CD4-positive, alpha-beta T cell treated with Interleukin-12 subunit alpha and Interleukin-12 subunit beta, for 1 hour (primary cell): Measurements from ENCODE around the gene NOC4L.
"Not testable (repeated sequence)": the region's sequence is repeated elsewhere in the genome, so short reads cannot be mapped to it uniquely, and the experiment has no call there.

Experiments
- DNase-seq: peaks from one replicate; pipeline ENCODE4 v3.0.0-alpha.2; 2020

Gene NOC4L

GRCh38 chr12:132144810-132145168 lies 532 bp downstream of the NOC4L start:
- no peak for DNase-seq

- DNase-seq = no peak
Measured at GRCh38 chr12:132145334-132145733, 1.1 kb downstream of the NOC4L start.

DNA sequence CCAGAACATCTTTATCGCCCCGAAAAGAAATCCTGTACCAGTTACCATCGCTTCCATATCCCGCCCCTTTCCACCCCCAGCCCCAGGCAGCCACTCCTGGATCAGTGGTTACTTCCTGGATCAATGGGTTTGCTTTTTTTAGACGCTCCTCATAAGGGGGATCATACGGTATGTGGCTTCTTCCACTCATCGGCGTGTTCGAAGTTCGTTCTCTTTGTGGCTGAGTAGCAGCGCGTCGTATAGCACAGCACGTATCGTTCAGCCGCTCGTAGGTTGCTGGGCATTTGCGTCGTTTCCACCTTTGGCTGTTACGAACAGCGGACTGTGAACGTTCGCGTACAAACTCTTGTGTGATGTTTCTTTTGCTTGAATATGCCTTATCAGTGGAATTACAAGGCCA lies 1.8 kb downstream of the NOC4L start:
- no peak for DNase-seq

- DNase-seq = no peak
Measured at GRCh38 chr12:132146772-132147422, 2.6 kb downstream of the NOC4L start.

DNA sequence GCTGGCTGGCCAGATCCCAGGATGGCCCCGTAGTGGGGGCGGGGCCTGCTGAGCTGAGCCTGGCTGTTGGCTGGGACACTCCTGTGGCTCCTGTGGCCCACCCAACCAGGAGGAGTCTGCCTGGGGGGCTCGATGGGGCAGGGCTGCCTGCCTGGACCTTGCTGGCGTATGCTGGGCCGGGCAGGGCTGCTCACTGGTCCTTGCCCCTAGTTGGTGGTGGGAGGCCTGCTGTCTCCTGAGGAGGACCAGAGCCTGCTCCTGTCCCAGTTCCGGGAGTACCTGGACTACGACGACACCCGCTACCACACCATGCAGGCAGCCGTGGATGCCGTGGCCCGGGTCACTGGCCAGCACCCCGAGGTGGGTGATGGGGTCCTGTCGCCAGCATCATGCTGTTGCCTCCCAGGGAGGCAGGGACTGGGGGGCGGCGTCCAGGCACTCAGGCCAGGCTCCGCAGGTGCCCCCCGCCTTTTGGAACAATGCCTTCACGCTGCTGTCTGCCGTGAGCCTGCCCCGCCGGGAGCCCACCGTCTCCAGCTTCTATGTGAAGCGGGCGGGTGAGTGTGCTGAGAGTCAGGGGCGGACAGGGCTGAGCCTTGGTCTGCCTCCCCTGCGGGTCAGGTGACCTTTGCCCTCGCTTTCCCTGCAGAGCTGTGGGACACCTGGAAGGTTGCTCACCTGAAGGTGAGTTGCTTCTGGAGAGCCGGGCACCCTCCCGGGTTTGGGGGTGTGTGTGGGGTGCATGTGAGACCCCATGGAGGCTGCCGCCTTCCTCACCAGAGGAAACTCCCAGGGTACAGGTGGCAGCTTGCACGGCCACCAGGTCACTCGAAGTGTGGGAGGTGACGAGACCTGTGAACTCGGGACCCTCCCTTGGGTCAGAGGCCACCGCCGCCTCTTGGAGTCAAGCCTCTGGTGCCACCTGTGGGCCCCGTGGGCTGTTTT lies 3.4 kb downstream of the NOC4L start:
- no peak for DNase-seq

GRCh38 chr12:132148368-132149045 lies 4.2 kb downstream of the NOC4L start:
- DNase-seq = no peak

GRCh38 chr12:132149526-132149925 lies 5.3 kb downstream of the NOC4L start:
- DNase-seq = not testable (repeated sequence)

DNA sequence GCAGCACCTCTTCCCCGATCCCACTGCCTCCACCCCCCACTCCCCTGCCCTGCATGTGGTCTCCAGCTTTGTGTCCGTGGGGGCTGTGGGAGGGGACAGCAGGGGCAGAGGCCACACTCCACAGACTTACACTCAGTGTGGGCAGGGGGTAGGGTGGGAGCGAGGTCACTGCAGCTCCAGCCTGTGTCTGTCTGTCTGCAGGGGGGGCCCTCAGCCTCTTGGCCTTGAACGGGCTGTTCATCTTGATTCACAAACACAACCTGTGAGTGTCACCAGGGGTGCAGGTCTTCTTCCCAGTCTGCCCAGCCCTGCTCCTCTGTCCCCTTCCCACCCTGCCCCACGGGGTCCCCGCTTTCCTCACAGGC lies 6.5 kb downstream of the NOC4L start:
- DNase-seq = no peak

- DNase-seq = no peak
Measured at GRCh38 chr12:132151145-132151765, 7.0 kb downstream of the NOC4L start.

- DNase-seq = no peak
Measured at GRCh38 chr12:132151766-132152410, 7.6 kb downstream of the NOC4L start.

GRCh38 chr12:132152411-132152821 lies 8.2 kb downstream of the NOC4L start:
- DNase-seq = no peak

DNA sequence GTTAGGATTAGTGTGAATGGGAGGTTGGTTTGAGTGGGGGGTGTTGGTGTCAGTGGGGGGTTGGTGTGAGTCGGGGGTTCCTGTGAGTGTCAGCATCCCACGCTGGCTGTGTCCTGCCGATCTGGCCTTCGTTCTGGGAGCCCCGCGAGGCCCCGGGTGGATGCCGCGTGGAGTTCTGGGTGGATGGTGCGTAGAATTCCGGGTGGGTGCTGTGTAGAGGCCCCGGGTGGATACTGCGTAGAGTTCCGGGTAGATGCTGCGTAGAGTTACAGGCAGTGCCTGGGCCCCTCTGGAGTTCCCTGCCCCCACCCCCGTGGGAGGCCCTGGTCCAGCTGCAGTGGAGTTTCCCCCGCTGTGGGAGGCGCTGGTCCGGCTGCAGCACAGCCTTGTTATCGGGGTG lies 8.7 kb downstream of the NOC4L start:
- DNase-seq = no peak

DNA sequence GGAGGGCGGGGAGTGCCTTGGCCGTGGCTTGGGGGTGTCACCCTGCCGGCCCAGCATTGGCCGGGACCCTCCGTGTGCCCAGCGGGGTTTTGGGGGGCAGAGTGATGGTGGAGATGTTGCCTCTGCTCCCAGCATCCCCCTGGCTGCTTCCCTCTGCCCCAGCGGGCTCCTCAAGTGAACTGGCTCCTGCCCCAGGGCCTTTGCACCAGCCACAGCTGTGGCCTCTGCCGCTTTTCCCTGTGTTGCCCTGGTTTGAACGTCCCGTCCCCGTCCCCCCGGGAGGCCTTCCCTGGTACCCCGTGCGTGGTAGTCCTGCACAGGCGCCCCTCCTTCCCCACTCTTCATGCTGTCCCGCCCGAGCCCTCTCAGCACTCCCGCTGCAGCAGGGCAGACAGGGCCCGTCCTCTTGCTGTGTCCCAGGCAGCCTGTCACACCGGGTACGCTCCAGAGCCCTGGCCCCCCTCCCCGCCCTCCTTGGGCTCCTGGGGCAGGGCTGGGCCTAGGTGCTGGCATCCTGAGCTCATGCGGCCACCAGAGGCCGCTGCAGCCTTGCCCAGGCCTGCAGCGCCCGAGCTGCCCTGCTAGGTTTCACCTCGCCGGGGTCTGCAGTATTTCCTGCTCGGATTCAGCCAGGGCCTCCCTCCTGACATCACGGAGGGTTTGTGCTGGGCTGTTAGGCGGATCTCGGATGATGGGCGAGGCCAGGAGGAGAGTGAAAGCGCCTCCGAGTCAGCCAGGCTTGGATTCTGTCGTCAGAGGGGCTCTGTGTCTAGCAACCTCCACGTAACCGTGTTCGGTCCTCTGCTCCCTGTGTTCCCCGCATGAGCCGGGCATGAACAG lies 9.5 kb downstream of the NOC4L start:
- peak; percentile 76 for DNase-seq

GRCh38 chr12:132154341-132154761 lies 10.1 kb downstream of the NOC4L start:
- DNase-seq = no peak

GRCh38 chr12:132154941-132155770 lies 10.9 kb downstream of the NOC4L start:
- DNase-seq = no peak

GRCh38 chr12:132155771-132156572 lies 11.7 kb downstream of the NOC4L start:
- no peak for DNase-seq

- no peak for DNase-seq
Measured at GRCh38 chr12:132156573-132157325, 12.5 kb downstream of the NOC4L start.

DNA sequence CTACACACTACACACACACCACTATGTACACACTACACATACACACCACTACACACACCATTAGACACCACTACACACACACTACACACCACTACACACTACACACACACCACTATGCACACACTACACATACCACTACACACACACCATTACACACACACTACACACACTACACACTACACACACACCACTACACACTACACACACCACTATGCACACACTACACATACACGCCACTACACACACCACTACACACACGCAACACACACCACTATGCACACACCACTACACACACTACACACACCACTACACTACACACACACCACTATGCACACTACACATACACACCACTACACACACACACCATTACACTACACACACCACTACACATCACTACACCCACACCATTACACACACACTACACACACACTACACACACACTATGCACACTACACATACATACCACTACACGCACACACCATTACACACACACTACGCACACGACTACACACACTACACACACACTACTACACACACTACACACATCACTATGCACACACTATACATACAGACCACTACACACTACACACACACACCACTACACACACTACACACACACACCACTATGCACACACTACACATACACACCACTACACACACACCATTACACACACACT lies 13.6 kb downstream of the NOC4L start:
- DNase-seq = no peak
